Astrocyte of the cerebellum (primary cell): ENCODE data around the gene CEBPG.

Experiments used
- DNase-seq: peaks from one replicate; pipeline ENCODE4 v3.0.0-alpha.2; 2011; ENCODE audit warnings: low read depth
- H3K4me3 ChIP-seq: 2 replicates; pipeline ENCODE4 v1.5.1; 2011; ENCODE audit warnings: mild to moderate bottlenecking, low read depth, low read length, moderate library complexity
- CTCF ChIP-seq: IDR thresholded peaks from 2 replicates; pipeline ENCODE4 v1.5.1; 2012; ENCODE audit warnings: low read length, low read depth, moderate library complexity, mild to moderate bottlenecking; ENCODE audit errors: missing control alignments
- in situ Hi-C: cut with HindIII; loops from 2 replicates; pipeline ENCODE4 v1.10.0; 2017; ENCODE audit warnings: low sequenced_read_pairs

The CEBPG gene

GRCh38 chr19:33392341-33393285 is 19.1 kb downstream of the CEBPG start:
- in situ Hi-C loops: no loop called here
- no peak overlapping the region for H3K4me3 ChIP-seq
- no peak for TF ChIP-seq CTCF
- DNase-seq: no peak

GRCh38 chr19:33393286-33394005 is 19.9 kb downstream of the CEBPG start:
- DNase-seq: no peak
- TF ChIP-seq CTCF: no peak
- in situ Hi-C loops: no loop called here
- no peak overlapping the region for H3K4me3 ChIP-seq

GRCh38 chr19:33394006-33394722 is 20.7 kb downstream of the CEBPG start:
- in situ Hi-C loops: no loop called here
- no peak for TF ChIP-seq CTCF
- H3K4me3 ChIP-seq: no peak overlapping the region
- no peak for DNase-seq

- no peak for DNase-seq
- in situ Hi-C loops: no loop called here
Observed at GRCh38 chr19:33394723-33395560, 21.4 kb downstream of the CEBPG start.

More at GRCh38 chr19:33394723-33395560, 21.4 kb downstream of the CEBPG start:
- no peak for TF ChIP-seq CTCF
- no peak overlapping the region for H3K4me3 ChIP-seq
